ENCODE measurements around the gene MAB21L4. TPM values are rescaled to one million over a fixed set of nuclear protein-coding genes. Genes with fewer than 3 reads are reported as not detected.

Gene MAB21L4
- total RNA-seq, 1 experiment from 2014 or later = 0.15 TPM

GRCh38 chr2:240912878-240913809 lies 17.2 kb upstream of the MAB21L4 start:
- H2BK15ac ChIP-seq (ENCODE audit: low read depth, low read length) = no peak overlapping the region
- no peak for DNase-seq
- H2BK20ac ChIP-seq (ENCODE audit: low read depth, low read length, poor library complexity, severe bottlenecking) = no peak overlapping the region
- no peak overlapping the region for H3K14ac ChIP-seq (ENCODE audit: insufficient read depth, low read length)
- no peaks in the 10 kb centered on the region for H3K4me1 ChIP-seq (ENCODE audit: insufficient read depth, low read length)
- H3K79me1 ChIP-seq (ENCODE audit: insufficient read depth, low read depth, low read length, poor library complexity, severe bottlenecking) = no peaks in the 10 kb centered on the region
- H3K4ac ChIP-seq (ENCODE audit: low read depth, low read length) = no peak overlapping the region
- H4K91ac ChIP-seq (ENCODE audit: insufficient read length, low read depth, low read length) = no peak overlapping the region
- H4K5ac ChIP-seq (ENCODE audit: insufficient read length, low read depth, low read length) = no peak overlapping the region
- Mint-ChIP-seq H3K36me3 (ENCODE audit: insufficient read depth in 1 of 3, low read depth in 3 of 3) (no peaks in the 10 kb centered on the region), H3K4me1 (peaks cover 2 to 6% of the 10 kb centered on the region in 2 experiments; a peak in 2 of 4 replicates), H3K9me3 (no peaks in the 10 kb centered on the region), H3K27me3 (ENCODE audit: low read depth) (peaks cover 18% of the 10 kb centered on the region), H3K4me3 (no peak overlapping the region), H3K27ac (no peak overlapping the region)
- no peak overlapping the region for H2AK5ac ChIP-seq (ENCODE audit: insufficient read length, low read length)
- H3K27me3 ChIP-seq (ENCODE audit: insufficient read depth, low read length) = no peaks in the 10 kb centered on the region
- H3K9ac ChIP-seq (ENCODE audit: extremely low read depth, insufficient read length, low read length) = no peak overlapping the region
- H3K23me2 ChIP-seq (ENCODE audit: insufficient read length, low read depth, low read length, poor library complexity, severe bottlenecking) = no peaks in the 10 kb centered on the region
- H2AFZ ChIP-seq (ENCODE audit: low read length) = no peak overlapping the region
- H3K23ac ChIP-seq (ENCODE audit: insufficient read length, low read depth, low read length) = no peak overlapping the region
- no peaks in the 10 kb centered on the region for H3K9me3 ChIP-seq (ENCODE audit: control insufficient read depth, low read depth, low read length)
- H4K8ac ChIP-seq (replicated peaks; ENCODE audit: insufficient read length, low read depth, low read length) = no peak overlapping the region
- H2BK120ac ChIP-seq (ENCODE audit: low read depth, low read length, poor library complexity, severe bottlenecking) = no peak overlapping the region
- H3K27ac ChIP-seq (ENCODE audit: insufficient read length, low read depth, low read length) = no peak overlapping the region
- no peak for TF ChIP-seq CTCF (conservative IDR thresholded peaks at IDR 0.05)
- no peak overlapping the region for H2BK5ac ChIP-seq (ENCODE audit: insufficient read length, low read length)
- no CpG with 5 or more reads among the region's 21 CpGs for WGBS (ENCODE audit: extremely low coverage, insufficient read length, low lambda C conversion rate)
- no peak overlapping the region for H3K56ac ChIP-seq (ENCODE audit: insufficient read length, low read depth, low read length)
- H2BK12ac ChIP-seq (ENCODE audit: insufficient read length, low read depth, low read length) = no peak overlapping the region
- no peaks in the 10 kb centered on the region for H3K79me2 ChIP-seq (ENCODE audit: insufficient read depth, low read length)
- H3T11ph ChIP-seq (ENCODE audit: low read length) = no peak overlapping the region
- H3K4me2 ChIP-seq (ENCODE audit: insufficient read depth, insufficient read length, low read length) = no peak overlapping the region
- H3K18ac ChIP-seq (ENCODE audit: insufficient read length, low read depth, low read length) = no peak overlapping the region
- no peaks in the 10 kb centered on the region for H4K20me1 ChIP-seq (ENCODE audit: control insufficient read depth, insufficient read depth, insufficient read length)

All from H9 (cell line).